ENCODE results near the gene MPPED2.

Gene MPPED2

GRCh38 chr11:30459306-30459705 is 126.8 kb downstream of the MPPED2 start:
- H3K27me3 ChIP-seq (ENCODE audit: control insufficient read depth, insufficient read depth, low read length): no peaks in the 10 kb centered on the region
- no peak overlapping the region for H3K9ac ChIP-seq (ENCODE audit: low read depth, low read length)
- H3K9me3 ChIP-seq (ENCODE audit: control insufficient read depth, insufficient read depth, low read length): no peaks in the 10 kb centered on the region
- peaks cover 23% of the 10 kb centered on the region for H3K4me1 ChIP-seq (ENCODE audit: control insufficient read depth, insufficient read depth, low read length)
- H3K36me3 ChIP-seq (ENCODE audit: control insufficient read depth, insufficient read depth, low read length): no peaks in the 10 kb centered on the region
- H3K4me3 ChIP-seq (ENCODE audit: low read depth, low read length): no peak overlapping the region

GRCh38 chr11:30458541-30458940 is 127.6 kb downstream of the MPPED2 start:
- Histone ChIP-seq H3K9ac (ENCODE audit: low read depth, low read length) (no peak overlapping the region), H3K36me3 (ENCODE audit: control insufficient read depth, insufficient read depth, low read length) (no peaks in the 10 kb centered on the region), H3K9me3 (ENCODE audit: control insufficient read depth, insufficient read depth, low read length) (no peaks in the 10 kb centered on the region), H3K4me3 (ENCODE audit: low read depth, low read length) (no peak overlapping the region), H3K4me1 (ENCODE audit: control insufficient read depth, insufficient read depth, low read length) (peaks cover 26% of the 10 kb centered on the region), H3K27me3 (ENCODE audit: control insufficient read depth, insufficient read depth, low read length) (no peaks in the 10 kb centered on the region)

- Histone ChIP-seq H3K4me1 (ENCODE audit: control insufficient read depth, insufficient read depth, low read length) (peaks cover 31% of the 10 kb centered on the region), H3K27me3 (ENCODE audit: control insufficient read depth, insufficient read depth, low read length) (no peaks in the 10 kb centered on the region), H3K9ac (ENCODE audit: low read depth, low read length) (no peak overlapping the region), H3K36me3 (ENCODE audit: control insufficient read depth, insufficient read depth, low read length) (no peaks in the 10 kb centered on the region), H3K4me3 (ENCODE audit: low read depth, low read length) (no peak overlapping the region), H3K9me3 (ENCODE audit: control insufficient read depth, insufficient read depth, low read length) (no peaks in the 10 kb centered on the region)
Measured at GRCh38 chr11:30457087-30457486, 129.1 kb downstream of the MPPED2 start.

GRCh38 chr11:30455025-30455424 is 131.1 kb downstream of the MPPED2 start:
- Histone ChIP-seq H3K27me3 (ENCODE audit: control insufficient read depth, insufficient read depth, low read length) (no peaks in the 10 kb centered on the region), H3K9ac (ENCODE audit: low read depth, low read length) (no peak overlapping the region), H3K36me3 (ENCODE audit: control insufficient read depth, insufficient read depth, low read length) (no peaks in the 10 kb centered on the region), H3K4me3 (ENCODE audit: low read depth, low read length) (no peak overlapping the region), H3K4me1 (ENCODE audit: control insufficient read depth, insufficient read depth, low read length) (peaks cover 37% of the 10 kb centered on the region), H3K9me3 (ENCODE audit: control insufficient read depth, insufficient read depth, low read length) (no peaks in the 10 kb centered on the region)

- H3K4me3 ChIP-seq (ENCODE audit: low read depth, low read length): no peak overlapping the region
- H3K4me1 ChIP-seq (ENCODE audit: control insufficient read depth, insufficient read depth, low read length): peaks cover 37% of the 10 kb centered on the region
- H3K9ac ChIP-seq (ENCODE audit: low read depth, low read length): no peak overlapping the region
- H3K27me3 ChIP-seq (ENCODE audit: control insufficient read depth, insufficient read depth, low read length): peaks cover under 1% of the 10 kb centered on the region
- H3K36me3 ChIP-seq (ENCODE audit: control insufficient read depth, insufficient read depth, low read length): no peaks in the 10 kb centered on the region
- no peaks in the 10 kb centered on the region for H3K9me3 ChIP-seq (ENCODE audit: control insufficient read depth, insufficient read depth, low read length)
Measured at GRCh38 chr11:30454541-30454940, 131.6 kb downstream of the MPPED2 start.

GRCh38 chr11:30454111-30454510 is 132.0 kb downstream of the MPPED2 start:
- Histone ChIP-seq H3K27me3 (ENCODE audit: control insufficient read depth, insufficient read depth, low read length) (peaks cover 2% of the 10 kb centered on the region), H3K9ac (ENCODE audit: low read depth, low read length) (no peak overlapping the region), H3K36me3 (ENCODE audit: control insufficient read depth, insufficient read depth, low read length) (no peaks in the 10 kb centered on the region), H3K4me1 (ENCODE audit: control insufficient read depth, insufficient read depth, low read length) (peaks cover 37% of the 10 kb centered on the region), H3K9me3 (ENCODE audit: control insufficient read depth, insufficient read depth, low read length) (no peaks in the 10 kb centered on the region), H3K4me3 (ENCODE audit: low read depth, low read length) (no peak overlapping the region)

- Histone ChIP-seq H3K27me3 (ENCODE audit: control insufficient read depth, insufficient read depth, low read length) (peaks cover 2% of the 10 kb centered on the region), H3K4me1 (ENCODE audit: control insufficient read depth, insufficient read depth, low read length) (peaks cover 37% of the 10 kb centered on the region), H3K9ac (ENCODE audit: low read depth, low read length) (no peak overlapping the region), H3K4me3 (ENCODE audit: low read depth, low read length) (no peak overlapping the region), H3K36me3 (ENCODE audit: control insufficient read depth, insufficient read depth, low read length) (no peaks in the 10 kb centered on the region), H3K9me3 (ENCODE audit: control insufficient read depth, insufficient read depth, low read length) (no peaks in the 10 kb centered on the region)
Measured at GRCh38 chr11:30453705-30454104, 132.4 kb downstream of the MPPED2 start.

- H3K9me3 ChIP-seq (ENCODE audit: control insufficient read depth, insufficient read depth, low read length): no peaks in the 10 kb centered on the region
- H3K27me3 ChIP-seq (ENCODE audit: control insufficient read depth, insufficient read depth, low read length): peaks cover 5% of the 10 kb centered on the region
- H3K36me3 ChIP-seq (ENCODE audit: control insufficient read depth, insufficient read depth, low read length): no peaks in the 10 kb centered on the region
- H3K4me1 ChIP-seq (ENCODE audit: control insufficient read depth, insufficient read depth, low read length): peaks cover 37% of the 10 kb centered on the region
- H3K4me3 ChIP-seq (ENCODE audit: low read depth, low read length): no peak overlapping the region
- H3K9ac ChIP-seq (ENCODE audit: low read depth, low read length): no peak overlapping the region
Measured at GRCh38 chr11:30452842-30453241, 133.3 kb downstream of the MPPED2 start.

GRCh38 chr11:30452114-30452513 is 134.0 kb downstream of the MPPED2 start:
- no peaks in the 10 kb centered on the region for H3K9me3 ChIP-seq (ENCODE audit: control insufficient read depth, insufficient read depth, low read length)
- no peak overlapping the region for H3K4me3 ChIP-seq (ENCODE audit: low read depth, low read length)
- H3K27me3 ChIP-seq (ENCODE audit: control insufficient read depth, insufficient read depth, low read length): peaks cover 5% of the 10 kb centered on the region
- no peak overlapping the region for H3K9ac ChIP-seq (ENCODE audit: low read depth, low read length)
- no peaks in the 10 kb centered on the region for H3K36me3 ChIP-seq (ENCODE audit: control insufficient read depth, insufficient read depth, low read length)
- peaks cover 38% of the 10 kb centered on the region for H3K4me1 ChIP-seq (ENCODE audit: control insufficient read depth, insufficient read depth, low read length)

GRCh38 chr11:30451626-30452025 is 134.5 kb downstream of the MPPED2 start:
- Histone ChIP-seq H3K4me3 (ENCODE audit: low read depth, low read length) (no peak overlapping the region), H3K9me3 (ENCODE audit: control insufficient read depth, insufficient read depth, low read length) (no peaks in the 10 kb centered on the region), H3K9ac (ENCODE audit: low read depth, low read length) (no peak overlapping the region), H3K4me1 (ENCODE audit: control insufficient read depth, insufficient read depth, low read length) (peaks cover 42% of the 10 kb centered on the region), H3K27me3 (ENCODE audit: control insufficient read depth, insufficient read depth, low read length) (peaks cover 5% of the 10 kb centered on the region), H3K36me3 (ENCODE audit: control insufficient read depth, insufficient read depth, low read length) (no peaks in the 10 kb centered on the region)

- peaks cover 45% of the 10 kb centered on the region for H3K4me1 ChIP-seq (ENCODE audit: control insufficient read depth, insufficient read depth, low read length)
- H3K4me3 ChIP-seq (ENCODE audit: low read depth, low read length): no peak overlapping the region
- peaks cover 5% of the 10 kb centered on the region for H3K27me3 ChIP-seq (ENCODE audit: control insufficient read depth, insufficient read depth, low read length)
- H3K9me3 ChIP-seq (ENCODE audit: control insufficient read depth, insufficient read depth, low read length): no peaks in the 10 kb centered on the region
- H3K9ac ChIP-seq (ENCODE audit: low read depth, low read length): no peak overlapping the region
- no peaks in the 10 kb centered on the region for H3K36me3 ChIP-seq (ENCODE audit: control insufficient read depth, insufficient read depth, low read length)
Measured at GRCh38 chr11:30451167-30451566, 135.0 kb downstream of the MPPED2 start.

GRCh38 chr11:30447058-30447640 is 139.0 kb downstream of the MPPED2 start:
- no peaks in the 10 kb centered on the region for H3K36me3 ChIP-seq (ENCODE audit: control insufficient read depth, insufficient read depth, low read length)
- no peaks in the 10 kb centered on the region for H3K9me3 ChIP-seq (ENCODE audit: control insufficient read depth, insufficient read depth, low read length)
- H3K4me3 ChIP-seq (ENCODE audit: low read depth, low read length): no peak overlapping the region
- no peak overlapping the region for H3K9ac ChIP-seq (ENCODE audit: low read depth, low read length)
- H3K27me3 ChIP-seq (ENCODE audit: control insufficient read depth, insufficient read depth, low read length): peaks cover 5% of the 10 kb centered on the region
- H3K4me1 ChIP-seq (ENCODE audit: control insufficient read depth, insufficient read depth, low read length): peaks cover 28% of the 10 kb centered on the region

Measured in iPS-15b (cell line).